Measurements from ENCODE around the gene PSTPIP1. TPM values are rescaled to one million over a fixed set of nuclear protein-coding genes. Genes with fewer than 3 reads are reported as not detected.

PSTPIP1 gene
- total and polyA plus RNA-seq, 9 of the 15 experiments (the other 6 are each of a cell fraction or from before 2014, with no cell fraction given) = not detected

DNA sequence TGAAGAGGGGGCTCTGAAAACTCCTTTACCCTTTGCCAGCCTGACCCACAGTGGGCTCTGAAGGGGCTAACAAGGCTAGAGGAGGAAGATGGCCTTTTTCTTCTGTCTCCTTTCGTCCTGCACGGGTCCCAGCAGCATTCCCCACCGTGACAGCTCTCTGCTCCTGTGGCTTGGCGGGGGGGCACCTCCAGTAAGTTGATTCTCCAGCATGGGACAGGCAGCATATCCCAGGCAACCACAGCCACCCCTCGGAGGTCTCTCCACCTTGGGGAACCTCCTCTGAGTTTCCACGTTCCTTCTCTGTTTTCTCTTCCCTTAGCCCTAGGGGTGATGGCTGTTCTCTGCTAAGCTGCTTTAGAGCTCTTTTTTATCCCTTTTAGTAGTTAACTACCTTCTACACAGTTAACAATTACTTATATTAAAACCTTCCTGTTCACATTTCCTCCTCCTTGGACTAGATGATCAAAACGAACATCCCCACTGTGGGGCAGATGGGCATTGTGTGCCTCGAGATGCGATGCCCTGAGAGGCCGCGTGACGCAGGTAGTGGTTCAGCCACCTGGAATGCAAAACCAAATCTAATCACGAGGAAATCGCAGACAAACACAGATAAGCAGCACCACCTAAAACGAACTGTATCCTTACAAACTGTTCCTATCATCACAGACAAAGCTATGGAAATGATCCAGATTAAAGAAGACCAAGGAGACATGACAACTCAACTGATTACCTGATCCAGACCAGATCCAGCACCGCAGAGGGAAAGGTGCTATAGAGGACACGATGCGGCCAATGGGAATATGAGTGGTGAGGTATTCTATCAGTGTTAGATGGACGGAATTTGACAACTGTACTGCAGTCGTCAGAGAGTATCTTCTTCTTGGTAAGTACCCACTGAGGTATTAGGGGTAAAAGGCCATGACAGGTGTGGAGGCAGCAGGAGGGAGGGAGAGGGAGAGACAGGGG, 48.3 kb downstream of the PSTPIP1 start:
- POLR2A ChIA-PET = interaction anchor here (0.8 to 2.4 kb wide), 3 partner anchors 8 to 13 kb away, joined by 3 to 8 read pairs (median 3); no protein-coding TSS in a partner anchor
- BruUV-seq (replicated peaks) = no TSS peak
- no peak overlapping the region for H3K9ac ChIP-seq (ENCODE audit: insufficient read depth in 1 of 2, low read depth in 2 of 2, low read length in 2 of 2)
- CTCF ChIA-PET (ENCODE audit: low intra/inter-chr PET ratio) = no interaction called here
- intact Hi-C loops (cut with micrococcal nuclease) (no loop called here), in situ Hi-C loops (cut with MboI) (no loop called here)
- TF ChIP-seq MAFK (IDR thresholded peaks at IDR 0.05; ENCODE audit: low read length) (no peak), MYC (IDR thresholded peaks at IDR 0.05; ENCODE audit: low read depth, low read length) (no peak), MYC (CRISPR knock-in tag; IDR thresholded peaks at IDR 0.05; ENCODE audit: borderline replicate concordance, low read depth) (no peak), PYGO2 (tag; IDR thresholded peaks at IDR 0.05) (no peak), FOXA1 (IDR thresholded peaks at IDR 0.05; ENCODE audit: borderline replicate concordance) (no peak), XRCC3 (IDR thresholded peaks at IDR 0.05) (no peak), BRCA1 (IDR thresholded peaks at IDR 0.05) (no peak), BRCA1 (CRISPR knock-in tag; IDR thresholded peaks at IDR 0.05) (no peak), CEBPG (CRISPR knock-in tag; IDR thresholded peaks at IDR 0.05) (no peak), CEBPG (tag; conservative IDR thresholded peaks at IDR 0.05 in 1 of 2, IDR thresholded peaks at IDR 0.05 in 1 of 2) (no peak), ARNT (IDR thresholded peaks at IDR 0.05) (no peak), PTTG1 (tag; IDR thresholded peaks at IDR 0.05; ENCODE audit: low read depth) (no peak), ZNF175 (CRISPR knock-in tag; IDR thresholded peaks at IDR 0.05; ENCODE audit: low read depth) (no peak), CTBP1 (IDR thresholded peaks at IDR 0.05; ENCODE audit: borderline replicate concordance) (no peak), ATF7 (IDR thresholded peaks at IDR 0.05) (no peak)
- TF ChIP-seq, protein P1, sequence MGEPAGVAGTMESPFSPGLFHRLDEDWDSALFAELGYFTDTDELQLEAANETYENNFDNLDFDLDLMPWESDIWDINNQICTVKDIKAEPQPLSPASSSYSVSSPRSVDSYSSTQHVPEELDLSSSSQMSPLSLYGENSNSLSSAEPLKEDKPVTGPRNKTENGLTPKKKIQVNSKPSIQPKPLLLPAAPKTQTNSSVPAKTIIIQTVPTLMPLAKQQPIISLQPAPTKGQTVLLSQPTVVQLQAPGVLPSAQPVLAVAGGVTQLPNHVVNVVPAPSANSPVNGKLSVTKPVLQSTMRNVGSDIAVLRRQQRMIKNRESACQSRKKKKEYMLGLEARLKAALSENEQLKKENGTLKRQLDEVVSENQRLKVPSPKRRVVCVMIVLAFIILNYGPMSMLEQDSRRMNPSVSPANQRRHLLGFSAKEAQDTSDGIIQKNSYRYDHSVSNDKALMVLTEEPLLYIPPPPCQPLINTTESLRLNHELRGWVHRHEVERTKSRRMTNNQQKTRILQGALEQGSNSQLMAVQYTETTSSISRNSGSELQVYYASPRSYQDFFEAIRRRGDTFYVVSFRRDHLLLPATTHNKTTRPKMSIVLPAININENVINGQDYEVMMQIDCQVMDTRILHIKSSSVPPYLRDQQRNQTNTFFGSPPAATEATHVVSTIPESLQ (CRISPR knock-in tag; IDR thresholded peaks at IDR 0.05) = no peak
- H3K4me1 ChIP-seq (replicated peaks in 1 of 2; ENCODE audit: control insufficient read depth in 2 of 2, insufficient read depth in 2 of 2, low read length in 2 of 2) = no peaks in the 10 kb centered on the region
- ATAC-seq (no peak), DNase-seq (ENCODE audit: extremely low read depth in 1 of 4, low spot score in 3 of 4) (no peak), FAIRE-seq (no peak)
- no peaks in the 10 kb centered on the region for H3K9me3 ChIP-seq (replicated peaks; ENCODE audit: control insufficient read depth, insufficient read depth, low read depth, low read length)
- H3K27ac ChIP-seq (ENCODE audit: extremely low read depth, low read depth, low read length) = no peak overlapping the region
- no peaks in the 10 kb centered on the region for H4K20me1 ChIP-seq (replicated peaks; ENCODE audit: control insufficient read depth, insufficient read depth, low read length)
- H3K9me1 ChIP-seq (ENCODE audit: control insufficient read depth, insufficient read depth, low read length) = no peaks in the 10 kb centered on the region
- H3K79me2 ChIP-seq (ENCODE audit: control insufficient read depth, insufficient read depth, low read length) = no peaks in the 10 kb centered on the region
- H3K4me3 ChIP-seq = no peak overlapping the region
- H2AFZ ChIP-seq (ENCODE audit: low read depth, low read length) = no peak overlapping the region
- H3K4me2 ChIP-seq (ENCODE audit: insufficient read depth, low read length) = no peak overlapping the region
- H3K36me3 ChIP-seq (ENCODE audit: control insufficient read depth, insufficient read depth, low read length) = peaks cover 41% of the 10 kb centered on the region; the same call in 1 of the 3 replicates
- H3K27me3 ChIP-seq (ENCODE audit: control insufficient read depth in 2 of 2, insufficient read depth in 2 of 2, low read length in 2 of 2) = no peaks in the 10 kb centered on the region
- whole genome bisulfite sequencing (ENCODE audit: insufficient coverage, low coverage, missing lambda C conversion rate) = 73% methylated on average over 18 of the region's 20 CpGs

Data from K562 (cell line).